Skeletal muscle tissue (tissue), 4 donors: ENCODE results near the gene FREY1. TPM values are rescaled to one million over a fixed set of nuclear protein-coding genes. Genes with fewer than 3 reads are reported as not detected.

Experiments used
- H3K27ac ChIP-seq: one replicate; pipeline ENCODE4 v1.7.0; 2013; ENCODE audit warnings: mild to moderate bottlenecking, low read depth, low read length, inconsistent platforms
- H3K27me3 ChIP-seq, 3 donors: one replicate each; pipeline ENCODE4 v1.7.0; 2013; ENCODE audit warnings: low read length in 3 of 3; ENCODE audit not compliant: control insufficient read depth in 3 of 3, insufficient read depth in 3 of 3
- H3K36me3 ChIP-seq, 3 donors: one replicate each; pipeline ENCODE4 v1.7.0; 2013; ENCODE audit warnings: low read length in 3 of 3; ENCODE audit not compliant: control insufficient read depth in 3 of 3, insufficient read depth in 3 of 3
- H3K4me1 ChIP-seq, 3 donors: one replicate each; pipeline ENCODE4 v1.7.0; 2013; ENCODE audit warnings: low read length in 3 of 3, mild to moderate bottlenecking in 3 of 3; ENCODE audit not compliant: control insufficient read depth in 3 of 3, insufficient read depth in 3 of 3
- H3K4me3 ChIP-seq, 3 donors: one replicate each; pipeline ENCODE4 v1.7.0; 2013; ENCODE audit warnings: low read length in 3 of 3
- H3K9ac ChIP-seq, 3 donors: one replicate each; pipeline ENCODE4 v1.7.0; 2013; ENCODE audit warnings: low read length in 3 of 3, mild to moderate bottlenecking in 3 of 3, moderate library complexity in 2 of 3, low read depth in 1 of 3
- H3K9me3 ChIP-seq, 3 donors: one replicate each; pipeline ENCODE4 v1.7.0; 2013; ENCODE audit warnings: low read length in 3 of 3; ENCODE audit not compliant: control insufficient read depth in 3 of 3
- total RNA-seq: library from RNA; depleted of rRNA; stranded (reverse); fragments of >200 nt; gene quantifications from one replicate; pipeline ENCODE4 v1.2.3, GENCODE V29; 2014
- donor health status: Osteomylitis.

The FREY1 gene
- total RNA-seq, 1 donor from 2014 or later, result 1.6 TPM

DNA sequence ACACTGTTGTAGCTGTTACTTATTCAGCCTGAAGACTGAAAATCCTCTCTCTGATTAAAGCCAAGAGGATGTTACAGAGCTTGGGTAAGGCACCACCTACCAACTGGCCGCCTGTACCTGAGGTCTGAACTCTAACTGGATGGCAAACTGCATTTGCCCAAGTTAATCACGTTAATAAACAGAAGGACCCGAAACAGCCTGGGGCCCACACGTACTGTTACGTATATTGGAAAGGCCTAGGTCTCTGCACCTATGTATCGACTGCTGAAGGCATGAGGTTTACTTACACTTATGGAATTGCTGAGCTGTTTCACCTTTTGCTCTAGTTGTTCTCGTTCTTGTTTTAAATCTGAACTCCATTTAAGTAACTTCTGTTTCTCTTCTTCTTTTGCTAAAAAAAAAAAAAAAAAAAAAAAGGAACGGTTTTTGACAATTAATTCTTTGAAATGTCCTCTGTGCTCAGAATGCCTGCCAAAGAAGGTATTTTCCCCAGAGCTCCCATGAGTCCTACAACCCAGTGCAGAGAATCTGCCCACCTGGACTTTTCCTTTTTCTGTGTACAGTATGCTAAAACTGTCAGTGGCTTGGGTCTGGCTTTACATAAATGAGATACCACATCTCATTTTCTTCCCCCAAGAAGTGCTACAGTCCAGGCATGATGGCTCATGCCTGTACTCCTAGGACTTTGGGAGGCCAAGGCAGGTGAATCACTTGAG is 28.4 kb upstream of the FREY1 start:
- Histone ChIP-seq H3K36me3 (peaks cover 26 to 51% (median 31%) of the 10 kb centered on the region in 3 donors), H3K4me1 (peaks cover 0 to 16% (median 0%) of the 10 kb centered on the region in 3 donors), H3K27ac (no peak overlapping the region), H3K27me3 (no peaks in the 10 kb centered on the region), H3K4me3 (no peak overlapping the region), H3K9me3 (no peaks in the 10 kb centered on the region), H3K9ac (no peak overlapping the region)

DNA sequence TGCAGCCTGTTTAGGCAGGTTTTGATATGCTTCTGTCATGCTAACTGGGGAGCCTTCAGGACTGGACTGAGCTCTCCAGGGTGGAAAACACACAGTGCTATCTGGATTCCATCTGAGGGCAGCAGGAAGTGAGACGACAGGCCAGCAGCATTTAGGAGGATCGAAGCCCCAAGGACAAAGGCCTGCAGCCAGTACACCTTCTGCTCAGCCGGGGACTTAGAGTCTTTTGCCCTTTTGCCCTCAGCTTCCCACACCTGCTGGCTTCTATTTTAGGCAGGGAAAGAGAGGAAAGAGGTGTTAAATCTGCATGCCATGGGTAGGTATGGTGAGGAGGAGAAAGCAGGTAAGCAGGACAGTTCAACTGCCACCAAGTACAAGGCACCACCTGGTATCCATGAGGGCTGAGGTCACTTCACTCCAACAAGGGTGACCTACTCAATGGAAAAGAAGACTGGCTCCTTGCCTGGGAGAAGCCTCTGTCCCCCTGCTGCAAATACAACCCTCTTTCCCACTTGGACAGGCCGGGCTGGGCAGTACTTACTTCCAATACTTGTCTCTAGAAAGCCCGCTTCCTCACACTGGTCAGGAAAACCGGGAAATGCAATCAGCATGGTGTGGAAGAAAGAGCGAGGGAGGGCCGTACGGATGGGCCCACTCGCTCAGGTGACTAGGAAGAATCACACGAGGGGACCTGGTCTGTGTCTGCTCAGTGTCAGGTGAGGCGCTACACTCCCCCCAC is 27.7 kb upstream of the FREY1 start:
- H3K27me3 ChIP-seq, result no peaks in the 10 kb centered on the region
- peak overlapping the region in 1 of 3 donors; percentile 47 for H3K9ac ChIP-seq
- no peaks in the 10 kb centered on the region for H3K9me3 ChIP-seq
- peaks cover 4 to 21% (median 4%) of the 10 kb centered on the region in 3 donors for H3K4me1 ChIP-seq
- H3K36me3 ChIP-seq, result peaks cover 26 to 50% (median 31%) of the 10 kb centered on the region in 3 donors
- H3K27ac ChIP-seq, result no peak overlapping the region
- no peak overlapping the region for H3K4me3 ChIP-seq

GRCh38 chr11:45933846-45934579 is 26.9 kb upstream of the FREY1 start:
- no peak overlapping the region for H3K9ac ChIP-seq
- peaks cover 4 to 21% (median 4%) of the 10 kb centered on the region in 3 donors for H3K4me1 ChIP-seq
- H3K27ac ChIP-seq, result no peak overlapping the region
- no peaks in the 10 kb centered on the region for H3K9me3 ChIP-seq
- peaks cover 26 to 47% (median 31%) of the 10 kb centered on the region in 3 donors for H3K36me3 ChIP-seq
- no peak overlapping the region for H3K4me3 ChIP-seq
- no peaks in the 10 kb centered on the region for H3K27me3 ChIP-seq

DNA sequence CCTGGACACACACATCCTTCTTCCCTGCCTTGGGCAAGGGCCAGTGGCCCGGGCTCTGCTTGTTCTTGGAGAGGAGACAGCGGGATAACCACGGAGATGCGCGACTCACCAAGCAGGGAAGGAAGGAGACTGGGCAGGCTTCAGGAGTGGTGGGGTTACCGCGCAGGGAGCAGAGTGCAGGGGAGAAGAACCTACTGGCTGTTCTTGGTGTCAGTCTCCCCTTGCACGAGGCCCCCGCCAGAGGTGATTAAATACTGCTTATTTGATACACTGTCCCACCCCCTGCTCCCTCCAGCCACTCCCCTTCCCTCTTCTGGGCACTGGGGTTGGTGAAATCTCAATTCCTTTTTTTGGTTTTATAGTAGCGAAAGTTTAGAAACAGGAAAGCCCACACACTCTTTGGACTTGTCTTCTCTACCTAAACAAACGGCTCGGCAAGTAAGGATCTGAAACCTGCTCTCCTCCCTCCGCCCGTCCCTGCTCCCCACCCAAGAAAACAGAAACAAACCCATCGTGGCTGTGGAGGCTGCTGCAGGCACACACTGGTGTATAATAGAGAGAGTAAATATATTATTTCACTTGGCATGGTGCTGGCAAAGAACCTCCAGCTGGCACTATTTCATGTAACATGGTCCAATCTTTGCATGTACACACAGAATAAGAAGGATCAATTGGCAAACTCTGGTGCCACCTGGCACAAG is 26.2 kb upstream of the FREY1 start:
- no peak overlapping the region for H3K27ac ChIP-seq
- peaks cover 26 to 45% (median 30%) of the 10 kb centered on the region in 3 donors for H3K36me3 ChIP-seq
- no peaks in the 10 kb centered on the region for H3K9me3 ChIP-seq
- no peaks in the 10 kb centered on the region for H3K27me3 ChIP-seq
- peaks cover 4 to 21% (median 4%) of the 10 kb centered on the region in 3 donors for H3K4me1 ChIP-seq
- no peak overlapping the region for H3K4me3 ChIP-seq
- H3K9ac ChIP-seq, result no peak overlapping the region

DNA sequence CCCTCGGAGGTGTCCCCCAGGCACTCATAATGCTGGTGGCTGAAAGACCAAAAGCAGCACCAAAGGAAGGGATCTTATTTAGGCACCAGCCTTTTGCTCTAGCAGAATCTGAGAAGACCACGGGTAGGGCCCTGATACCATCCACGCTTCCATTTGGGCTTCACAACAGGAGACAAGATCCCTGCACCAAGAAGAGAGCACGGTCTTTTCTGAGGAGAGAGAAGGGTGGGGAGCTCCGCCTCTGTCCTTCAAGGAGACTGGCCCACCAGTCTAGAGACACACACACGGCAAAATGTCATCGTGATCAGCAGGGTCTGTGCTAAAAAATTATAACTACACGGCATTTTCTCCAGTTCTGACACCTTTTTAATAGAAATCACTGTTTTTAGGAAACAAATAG is 25.1 kb upstream of the FREY1 start:
- H3K27me3 ChIP-seq, result peaks cover 0 to 4% (median 0%) of the 10 kb centered on the region in 3 donors
- H3K36me3 ChIP-seq, result peaks cover 23 to 38% (median 26%) of the 10 kb centered on the region in 3 donors
- H3K9me3 ChIP-seq, result no peaks in the 10 kb centered on the region

GRCh38 chr11:45931739-45932138 is 24.7 kb upstream of the FREY1 start:
- H3K36me3 ChIP-seq, result peaks cover 23 to 38% (median 26%) of the 10 kb centered on the region in 3 donors
- no peak overlapping the region for H3K27ac ChIP-seq
- no peak overlapping the region for H3K4me3 ChIP-seq
- H3K4me1 ChIP-seq, result peaks cover 4 to 20% (median 4%) of the 10 kb centered on the region in 3 donors
- no peak overlapping the region for H3K9ac ChIP-seq
- H3K9me3 ChIP-seq, result no peaks in the 10 kb centered on the region
- H3K27me3 ChIP-seq, result peaks cover 0 to 8% (median under 1%) of the 10 kb centered on the region in 3 donors

More for the DNA sequence above, 25.1 kb upstream of the FREY1 start:
- H3K27ac ChIP-seq, result no peak overlapping the region
- H3K4me1 ChIP-seq, result peaks cover 4 to 21% (median 4%) of the 10 kb centered on the region in 3 donors
- H3K9ac ChIP-seq, result no peak overlapping the region
- H3K4me3 ChIP-seq, result no peak overlapping the region

- Histone ChIP-seq H3K36me3 (peaks cover 23 to 35% (median 26%) of the 10 kb centered on the region in 3 donors), H3K4me3 (no peak overlapping the region), H3K9ac (peak overlapping the region in 1 of 3 donors; percentile 33), H3K27ac (no peak overlapping the region), H3K9me3 (no peaks in the 10 kb centered on the region), H3K27me3 (peaks cover 5 to 15% (median 7%) of the 10 kb centered on the region in 3 donors), H3K4me1 (peaks cover 4 to 17% (median 4%) of the 10 kb centered on the region in 3 donors)
These were observed 24.0 kb upstream of the FREY1 start for GRCh38 chr11:45930951-45931570.

DNA sequence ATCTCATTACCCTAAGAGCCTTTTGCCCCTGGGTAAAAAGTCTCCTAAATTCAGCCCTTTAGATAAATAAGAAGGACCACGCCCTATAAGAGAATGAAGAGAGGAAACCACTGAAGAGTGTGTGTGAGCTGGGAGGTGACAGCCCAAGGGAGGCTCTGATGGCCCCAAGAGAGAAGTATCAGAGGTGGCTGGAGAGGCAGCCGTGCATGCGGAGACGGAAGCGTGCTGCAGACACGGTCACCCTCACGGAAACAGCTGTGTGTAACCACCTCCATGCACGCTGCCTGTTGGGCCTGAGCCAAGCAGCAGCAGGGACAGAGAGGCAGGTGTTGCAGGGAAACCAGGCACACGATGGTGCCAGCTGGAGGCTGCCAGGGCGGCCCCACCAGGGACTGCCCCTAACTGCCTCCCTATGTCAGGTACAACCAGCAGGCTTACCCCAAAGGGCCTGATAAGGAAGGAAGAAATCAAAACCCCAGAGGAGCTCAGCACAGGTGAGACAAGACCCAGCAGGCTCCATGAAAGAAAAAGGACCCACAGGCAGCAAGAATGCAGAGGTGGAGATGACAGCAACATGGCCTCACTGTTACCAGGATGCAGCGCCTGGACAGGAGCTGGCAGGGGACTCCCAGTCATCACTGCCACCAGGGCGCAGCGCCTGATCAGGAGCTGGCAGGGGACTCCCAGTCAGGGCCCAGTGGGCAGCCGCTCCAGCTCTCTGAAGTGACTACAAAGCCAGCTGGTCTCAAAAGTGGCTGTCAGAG is 23.1 kb upstream of the FREY1 start:
- peaks cover 19 to 30% (median 22%) of the 10 kb centered on the region in 3 donors for H3K36me3 ChIP-seq
- no peak overlapping the region for H3K4me3 ChIP-seq
- H3K27ac ChIP-seq, result no peak overlapping the region
- H3K27me3 ChIP-seq, result peaks cover 6 to 17% (median 8%) of the 10 kb centered on the region in 3 donors
- peak overlapping the region in 1 of 3 donors; percentile 33 for H3K9ac ChIP-seq
- no peaks in the 10 kb centered on the region for H3K9me3 ChIP-seq
- peaks cover 4 to 17% (median 4%) of the 10 kb centered on the region in 3 donors for H3K4me1 ChIP-seq
